NOMO-1 treated with DMSO at 0.1 percent for 48 hours (cell line): ENCODE data around the gene ZFAND4.
"Not testable (repeated sequence)": the region's sequence is repeated elsewhere in the genome, so short reads cannot be mapped to it uniquely, and the experiment has no call there.

ENCODE experiments used
- DNase-seq: peaks from one replicate; lab custom pipeline; 2025; ENCODE audit not compliant: unreplicated experiment; lab: John Stamatoyannopoulos, UW

Gene ZFAND4

DNA sequence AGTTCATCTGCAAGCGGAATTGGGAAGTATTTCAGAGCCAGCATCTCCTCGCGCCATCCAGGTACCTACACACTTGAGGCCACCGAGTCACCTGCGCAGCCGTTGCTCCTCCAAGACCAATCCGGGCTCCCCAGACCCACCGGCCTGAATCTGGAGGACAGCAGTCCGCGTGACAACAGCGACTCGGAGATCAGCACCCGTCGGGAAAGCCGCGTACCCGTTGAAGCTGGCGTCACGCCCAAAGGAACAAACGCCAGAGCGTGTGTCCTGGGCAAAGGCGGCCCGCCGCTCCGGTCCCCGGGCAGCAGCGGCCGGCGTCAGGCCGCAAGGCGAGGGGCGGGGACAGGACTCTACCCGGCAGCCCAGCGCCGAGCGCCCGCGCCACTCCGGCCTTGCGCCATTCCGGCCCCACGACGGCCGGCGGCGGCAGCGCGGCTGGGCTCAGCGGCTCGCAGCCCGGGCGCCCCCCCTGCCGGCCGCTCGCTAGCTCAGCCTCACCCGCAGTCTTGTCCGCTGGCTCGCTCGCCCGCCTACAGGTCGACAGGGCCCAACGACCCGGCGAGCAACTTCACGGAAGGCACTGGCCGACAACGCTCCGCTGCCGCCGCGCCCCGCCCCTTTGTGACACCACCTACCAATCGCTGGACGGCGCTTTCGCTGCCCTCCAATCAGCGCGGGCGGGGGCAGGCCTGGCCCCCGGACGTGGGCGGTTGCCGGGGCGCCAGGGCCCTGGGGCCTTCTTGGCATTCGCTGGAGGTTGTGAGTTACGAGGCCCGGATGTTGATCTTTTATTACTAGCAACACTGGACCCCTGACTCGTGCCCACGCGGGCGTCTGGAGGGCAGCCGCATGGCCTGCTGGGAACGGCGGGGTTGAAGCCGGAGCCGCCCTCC, at the start of gene ZFAND4:
Gene ZFAND4, minus strand, starts transcription at position 592 of the 893 bp plus-strand sequence. CDS start 9,047 bp downstream, outside the sequence.
- DNase-seq, result peak; percentile 98

DNA sequence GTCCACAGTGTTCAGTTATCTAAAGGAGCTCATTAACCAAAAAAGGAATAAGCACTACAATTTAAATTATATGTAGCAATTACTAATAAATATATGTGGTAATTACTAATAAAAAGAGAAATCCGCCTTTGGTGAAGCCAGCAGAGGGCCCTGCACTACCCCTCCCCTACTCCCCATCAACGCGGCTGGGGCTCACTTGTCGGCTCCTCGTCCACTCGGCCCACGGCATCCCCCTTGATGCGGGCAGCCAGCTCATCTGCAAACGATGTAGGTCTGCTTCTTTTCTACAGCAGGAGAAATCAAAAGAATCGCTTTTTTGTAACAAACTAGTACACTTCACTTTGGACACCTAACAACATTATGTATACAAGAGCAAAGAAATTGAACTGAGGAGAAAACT, 48.9 kb upstream of the ZFAND4 start:
- not testable (repeated sequence) for DNase-seq

DNA sequence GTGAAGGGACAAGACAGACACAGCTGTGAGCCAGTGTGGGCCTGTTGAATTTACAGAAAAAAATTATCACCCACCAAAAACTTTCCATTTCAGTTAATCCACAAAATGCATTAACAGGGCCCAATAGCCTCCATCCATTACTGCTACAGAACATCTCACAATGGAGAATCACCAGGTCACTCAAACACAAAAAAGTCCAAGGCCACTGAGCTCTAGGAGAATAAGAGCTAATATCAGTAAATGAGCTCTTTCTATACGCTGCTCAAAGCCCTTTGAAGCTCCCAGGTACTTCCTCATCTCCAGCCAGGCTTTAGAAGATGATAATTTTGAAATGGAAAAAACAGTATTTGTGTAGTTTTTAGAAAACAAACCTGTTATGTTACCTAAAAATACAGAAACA, 45.1 kb upstream of the ZFAND4 start:
- DNase-seq, result not testable (repeated sequence)

- not testable (repeated sequence) for DNase-seq
Measured at GRCh38 chr10:45717053-45717452, 44.5 kb upstream of the ZFAND4 start.

DNA sequence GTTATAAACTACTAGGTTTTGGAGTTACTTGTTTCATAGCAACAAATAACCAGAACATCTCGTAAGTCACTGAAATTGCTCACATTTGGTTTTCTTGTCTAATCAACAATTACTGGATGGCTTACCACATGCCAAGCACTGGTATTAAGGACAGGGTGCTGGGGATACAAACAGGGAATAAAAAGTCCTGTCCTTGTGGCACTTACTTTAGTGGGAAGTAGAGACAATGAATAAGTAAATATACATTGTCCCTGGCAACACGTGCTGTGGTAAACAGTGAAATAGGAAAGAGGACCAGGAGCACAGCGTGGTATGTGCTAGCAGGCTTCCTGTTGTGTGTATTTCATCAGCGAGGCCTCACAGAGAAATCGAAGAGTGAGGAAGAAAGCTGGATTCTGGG, 38.7 kb upstream of the ZFAND4 start:
- not testable (repeated sequence) for DNase-seq

DNA sequence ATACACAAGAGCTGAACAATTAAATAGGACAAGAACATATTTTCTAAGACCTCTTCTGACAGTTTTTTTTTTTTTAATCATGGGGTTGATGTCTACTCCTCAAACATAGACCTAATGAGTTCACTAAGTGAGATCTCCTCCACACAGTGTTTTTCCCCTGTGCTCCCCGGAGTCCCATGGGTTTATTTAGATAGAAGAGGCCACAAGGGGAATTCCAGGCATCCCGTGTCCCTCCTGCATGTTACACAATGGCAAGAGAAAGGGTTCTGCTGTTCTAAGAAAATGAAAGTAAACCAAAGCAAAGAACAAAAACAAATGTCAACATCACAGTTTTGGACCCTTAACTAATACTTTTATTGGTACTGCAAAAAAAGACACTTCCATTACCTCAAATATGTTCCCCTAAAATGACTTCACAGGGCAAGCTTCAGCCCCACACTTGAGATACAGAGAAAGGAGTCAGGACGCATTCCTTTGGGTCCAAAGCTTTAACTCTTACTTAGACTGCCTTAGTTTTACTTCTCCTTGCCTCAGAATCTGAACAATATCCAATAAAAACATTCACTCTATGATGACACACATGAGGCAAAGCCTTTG, 37.7 kb upstream of the ZFAND4 start:
- DNase-seq, result not testable (repeated sequence)

DNA sequence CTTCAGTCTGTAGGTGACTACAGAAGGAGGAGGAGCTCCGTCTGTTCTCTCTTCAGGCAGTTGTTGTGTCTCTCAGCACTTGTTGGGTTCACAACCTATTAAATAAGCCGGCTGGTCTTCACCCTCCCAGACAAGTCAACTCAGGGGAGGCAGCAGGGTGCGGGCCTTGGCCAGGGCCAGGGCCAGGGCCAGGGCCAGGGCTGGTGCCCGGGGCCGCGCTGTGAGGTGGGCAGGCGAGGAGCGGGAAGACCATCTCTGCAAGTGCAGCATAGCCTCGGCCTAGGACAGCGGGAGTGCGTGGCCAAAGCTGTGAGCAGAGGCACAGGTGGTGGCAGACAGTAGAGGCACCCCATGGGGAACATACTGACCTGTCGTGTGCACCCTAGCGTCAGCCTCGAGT, 5.9 kb upstream of the ZFAND4 start:
- DNase-seq, result not testable (repeated sequence)

DNA sequence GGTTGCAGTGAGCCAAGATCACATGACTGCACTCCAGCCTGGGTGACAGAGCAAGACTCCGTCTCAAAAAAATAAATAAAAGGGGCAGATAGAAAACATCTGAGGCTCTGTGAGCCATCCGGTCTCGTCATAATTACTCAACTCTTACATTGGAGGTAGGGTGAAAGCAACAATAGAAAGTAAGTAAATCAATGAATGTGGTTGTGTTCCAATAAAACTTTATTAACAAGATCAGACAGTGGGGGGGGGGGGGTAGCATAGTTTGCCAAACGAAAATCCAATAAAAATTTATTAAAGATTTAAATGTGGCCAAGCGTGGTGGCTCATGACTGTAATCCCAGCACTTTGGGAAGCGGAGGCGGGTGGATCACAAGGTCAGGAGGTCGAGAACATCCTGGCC, 2.8 kb upstream of the ZFAND4 start:
- no peak for DNase-seq

DNA sequence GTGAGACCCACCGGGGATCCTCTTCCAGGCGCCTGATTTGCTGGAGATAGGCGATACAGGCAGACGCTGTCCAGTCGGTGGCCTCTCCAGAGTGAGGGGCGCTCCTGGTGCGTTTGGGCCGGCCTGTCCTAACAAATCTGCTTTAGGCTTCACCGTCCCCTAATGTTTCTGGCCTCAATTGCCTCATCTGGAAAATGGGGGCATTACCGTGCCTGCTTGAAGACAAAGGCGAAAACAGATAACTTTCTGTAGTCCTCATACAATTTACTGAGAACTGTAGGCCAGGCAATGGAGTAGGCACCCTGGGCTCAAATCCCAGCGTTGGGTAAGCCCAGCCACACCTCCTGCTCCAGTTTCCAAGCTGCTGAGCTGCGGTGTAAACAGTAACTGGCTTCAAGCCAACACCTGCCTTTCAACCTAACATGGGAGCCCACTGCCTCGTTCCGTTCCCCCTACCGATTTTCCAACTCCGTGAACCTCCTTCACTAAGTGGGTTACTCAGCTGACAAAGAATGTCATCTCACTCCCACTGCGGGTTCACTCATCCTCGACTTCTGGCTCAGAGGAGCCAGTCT, 589 bp upstream of the ZFAND4 start:
- DNase-seq, result no peak

DNA sequence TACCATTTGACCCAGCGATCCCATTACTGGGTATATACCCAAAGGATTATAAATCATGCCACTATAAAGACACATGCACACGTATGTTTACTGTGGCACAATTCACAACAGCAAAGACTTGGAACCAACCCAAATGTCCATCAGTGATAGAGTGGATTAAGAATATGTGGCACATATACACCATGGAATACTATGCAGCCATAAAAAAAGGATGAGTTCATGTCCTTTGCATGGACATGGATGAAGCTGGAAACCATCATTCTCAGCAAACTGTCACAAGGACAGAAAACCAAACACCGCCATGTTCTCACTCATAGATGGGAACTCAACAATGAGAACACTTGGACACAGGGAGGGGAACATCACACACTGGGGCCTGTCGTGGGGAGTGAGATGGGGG, 1.3 kb downstream of the ZFAND4 start:
- DNase-seq, result not testable (repeated sequence)

GRCh38 chr10:45669897-45670296, 2.7 kb downstream of the ZFAND4 start:
- DNase-seq, result not testable (repeated sequence)

DNA sequence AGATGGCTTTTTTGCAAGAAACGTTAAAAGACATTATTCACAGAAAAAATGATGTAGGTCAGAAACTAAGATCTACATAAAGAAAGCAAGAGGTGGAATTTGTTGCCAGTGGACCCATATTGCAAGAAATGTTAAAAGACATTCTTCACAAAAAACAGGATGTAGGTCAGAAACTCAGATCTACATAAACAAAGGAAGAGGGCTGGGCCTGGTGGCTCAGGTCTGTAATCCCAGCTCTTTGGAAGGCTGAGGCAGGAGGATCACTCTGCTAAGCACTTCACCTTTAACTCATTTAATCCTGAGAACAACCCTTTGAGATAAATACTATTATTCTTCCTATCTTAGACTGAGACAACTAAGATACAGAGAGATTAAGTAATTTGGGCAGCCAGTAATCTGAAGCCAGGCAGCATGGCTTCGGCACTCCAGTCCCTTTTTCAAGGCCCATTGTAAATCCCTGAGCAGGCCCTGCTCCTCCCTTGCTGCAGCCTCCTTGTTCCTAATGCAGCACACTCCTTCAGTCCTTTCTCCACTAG, 11.6 kb downstream of the ZFAND4 start:
- DNase-seq, result no peak

DNA sequence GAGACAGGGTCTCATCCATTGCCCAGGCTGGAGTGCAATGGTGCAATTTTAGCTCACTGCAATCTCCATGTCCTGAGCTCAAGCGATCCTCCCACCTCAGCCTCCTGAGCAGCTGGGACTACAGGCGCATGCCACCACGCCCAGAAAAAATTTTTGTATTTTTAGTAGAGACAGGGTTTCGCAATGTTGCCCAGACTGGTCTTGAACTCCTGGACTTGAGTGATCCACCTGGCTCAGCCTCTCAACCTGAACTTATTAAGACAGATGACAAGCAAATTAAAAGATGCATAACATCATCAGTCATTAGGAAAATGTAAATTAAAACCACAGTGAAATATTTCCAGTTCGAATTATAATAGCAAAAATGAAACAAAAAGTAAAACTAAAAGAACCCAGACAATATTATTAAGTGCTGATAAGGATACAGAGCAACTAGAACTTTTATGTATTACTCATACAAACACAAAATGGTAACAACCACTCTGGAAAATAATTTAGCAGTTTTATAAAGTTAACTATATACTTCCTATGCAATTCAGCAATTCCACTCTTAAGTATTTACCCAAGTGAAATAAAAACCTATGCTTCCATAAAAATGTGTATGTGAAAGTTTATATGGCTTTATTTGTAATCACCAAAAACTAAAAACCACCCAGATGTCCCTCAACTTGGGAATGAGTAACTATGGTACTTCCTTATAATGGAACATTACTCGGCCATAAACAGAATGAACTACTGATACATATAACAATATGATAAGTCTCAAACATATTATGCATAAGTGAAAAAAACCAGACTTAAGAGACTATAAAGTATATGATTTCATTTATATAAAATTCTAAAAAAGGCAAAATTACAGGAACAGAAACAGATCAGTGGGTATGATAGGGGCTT, 15.3 kb downstream of the ZFAND4 start:
- no peak for DNase-seq

DNA sequence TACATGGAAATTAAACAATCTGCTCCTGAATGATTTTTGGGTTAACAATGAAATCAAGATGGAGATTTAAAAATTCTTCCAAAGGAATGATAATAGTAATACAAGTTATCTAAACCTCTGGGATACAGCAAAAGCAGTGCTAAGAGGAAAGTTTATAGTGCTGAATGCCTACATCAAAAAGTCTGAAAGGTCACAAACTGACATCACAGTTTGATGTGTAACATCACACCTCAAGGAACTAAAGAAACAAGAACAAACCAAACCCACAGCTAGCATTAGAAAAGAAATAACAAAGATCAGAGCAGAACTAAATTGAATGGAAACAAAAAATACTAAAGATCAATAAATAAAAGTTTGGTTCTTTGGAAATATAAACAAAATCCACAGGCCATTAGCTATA, 17.4 kb downstream of the ZFAND4 start:
- DNase-seq, result no peak

DNA sequence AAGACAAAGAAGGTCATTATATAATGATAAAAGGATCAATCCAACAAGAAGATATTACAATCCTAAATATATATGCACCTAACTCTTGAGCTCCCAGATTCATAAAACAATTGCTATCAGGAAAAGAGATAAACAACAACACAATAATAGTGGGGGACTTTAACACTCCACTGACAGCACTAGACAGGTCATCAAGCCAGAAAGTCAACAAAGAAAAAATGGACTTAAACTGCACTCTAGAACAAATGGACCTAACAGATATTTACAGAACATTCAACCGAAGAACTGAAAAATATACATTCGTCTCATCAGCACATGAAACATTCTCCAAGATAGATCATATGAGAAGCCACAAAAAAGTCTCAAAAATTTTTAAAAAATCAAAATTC, 17.8 kb downstream of the ZFAND4 start:
- DNase-seq, result not testable (repeated sequence)

DNA sequence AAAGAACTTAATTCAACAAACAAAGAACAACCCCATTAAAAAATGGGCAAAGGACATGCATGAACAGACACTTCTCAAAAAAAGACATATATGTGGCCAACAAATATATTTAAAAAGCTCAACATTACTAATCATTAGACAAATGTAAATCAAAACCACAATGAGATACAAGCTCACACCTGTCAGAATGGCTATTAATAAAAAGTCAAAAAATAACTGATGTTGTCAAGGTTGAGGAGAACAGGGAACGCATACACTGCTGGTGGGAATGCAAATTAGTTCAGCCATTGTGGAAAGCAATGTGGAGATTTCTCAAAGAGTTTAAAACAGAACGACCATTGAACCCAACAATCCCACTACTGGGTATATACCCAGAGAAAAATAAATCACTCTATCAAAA, 19.1 kb downstream of the ZFAND4 start:
- DNase-seq, result no peak

GRCh38 chr10:45652511-45652910, 20.1 kb downstream of the ZFAND4 start:
- DNase-seq, result no peak

DNA sequence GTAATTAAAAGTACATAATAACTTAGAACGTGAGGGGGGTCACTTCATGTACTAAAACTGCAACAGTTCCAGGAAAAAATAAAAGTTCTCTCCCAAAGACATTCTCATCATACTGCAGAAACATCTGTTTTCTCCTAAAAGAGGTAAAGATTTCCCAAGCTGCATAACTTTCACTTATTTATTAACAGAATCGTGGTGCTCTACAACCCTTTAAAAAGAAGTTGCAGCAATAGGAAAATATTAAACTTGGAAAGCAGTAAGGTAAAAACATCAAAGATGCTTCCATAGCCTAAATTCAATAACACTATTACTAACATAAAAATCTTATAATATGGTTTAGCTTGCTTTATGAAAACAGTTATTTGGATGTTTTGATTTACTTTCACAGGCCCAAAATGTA, 23.3 kb downstream of the ZFAND4 start:
- DNase-seq, result no peak

DNA sequence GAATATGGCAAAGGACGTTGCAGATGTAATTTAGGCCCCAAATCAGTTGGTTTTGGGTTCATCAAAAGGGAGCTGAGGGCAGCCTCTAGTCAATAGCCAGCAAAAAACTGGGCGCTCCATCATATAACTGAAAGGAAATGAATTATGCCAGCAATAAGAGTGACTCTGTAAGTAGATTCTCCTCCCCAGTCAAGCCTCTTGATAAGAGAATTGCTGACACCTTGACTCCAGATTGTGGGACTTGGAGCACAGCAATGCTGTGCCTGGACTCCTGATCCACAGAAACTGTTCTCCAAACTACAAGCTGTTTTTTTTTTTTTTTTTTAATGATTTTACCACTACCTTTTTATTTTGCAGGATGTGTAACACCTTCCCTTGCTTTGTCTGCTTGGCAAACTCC, 25.5 kb downstream of the ZFAND4 start:
- no peak for DNase-seq

DNA sequence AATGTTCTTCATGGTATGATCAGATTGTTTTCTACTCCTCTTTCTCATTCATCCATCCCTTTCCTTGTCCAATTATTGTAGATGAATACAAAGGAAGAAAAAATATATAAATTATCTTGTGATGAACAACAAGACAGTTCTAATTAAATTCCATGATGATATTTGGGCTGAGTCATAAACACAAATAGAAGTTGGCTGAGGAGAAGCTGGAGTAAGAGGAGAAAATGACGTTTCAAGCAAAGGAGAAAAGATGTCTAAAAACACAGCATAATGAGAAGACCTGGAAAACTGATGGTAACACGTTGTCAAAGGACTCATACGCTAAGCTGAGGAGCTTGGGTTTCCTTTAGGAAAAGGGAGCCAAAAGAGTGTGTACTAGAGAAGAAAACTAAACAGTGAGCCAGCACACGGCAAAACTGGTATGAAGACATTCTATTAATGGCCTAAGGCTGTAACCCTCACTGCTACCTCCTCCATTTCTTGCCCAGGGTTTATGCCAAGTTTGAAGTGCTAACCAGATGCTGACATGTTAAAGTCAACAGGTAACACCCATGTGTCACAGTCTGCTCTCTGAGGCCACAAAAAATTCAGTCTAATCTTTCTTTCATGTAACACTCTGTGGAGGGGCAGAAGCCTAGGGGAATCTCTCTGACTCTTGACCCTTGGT, 26.1 kb downstream of the ZFAND4 start:
- no peak for DNase-seq
